ENCODE results near the gene SLC7A9. TPM values are rescaled to one million over a fixed set of nuclear protein-coding genes. Genes with fewer than 3 reads are reported as not detected.

Gene SLC7A9
- total and polyA plus RNA-seq, 10 of the 15 experiments (the other 5 are each of a cell fraction or from before 2014, with no cell fraction given) = 0.13 to 0.17 TPM; not detected in 8

DNA sequence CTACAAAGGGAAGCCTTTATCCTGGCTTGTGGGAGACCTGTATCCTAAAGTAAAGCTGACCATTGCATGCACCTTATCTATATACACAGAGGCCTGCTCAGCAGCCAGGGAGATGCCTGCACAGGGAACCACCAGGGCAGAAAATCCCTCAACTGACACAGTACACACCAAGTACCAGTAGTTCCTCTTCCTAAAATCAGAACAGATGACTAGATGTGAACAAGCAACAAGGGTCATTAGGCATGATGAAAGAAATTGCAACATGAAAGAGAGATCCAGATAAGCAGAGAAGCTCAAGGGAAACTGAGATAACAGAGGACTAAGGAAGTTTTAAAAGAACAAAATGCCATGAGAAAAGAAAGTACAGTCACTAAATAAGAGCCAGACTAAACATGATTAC, 39.7 kb upstream of the SLC7A9 start:
- Histone ChIP-seq H3K27ac (ENCODE audit: control insufficient read depth, insufficient read depth) (no peak overlapping the region), H3K36me3 (ENCODE audit: control insufficient read depth in 2 of 2, insufficient read depth in 2 of 2, low read length in 1 of 2) (no peaks in the 10 kb centered on the region), H3K4me1 (ENCODE audit: control insufficient read depth, insufficient read depth, low read length) (no peaks in the 10 kb centered on the region), H2AFZ (ENCODE audit: control insufficient read depth, low read depth, low read length) (no peak overlapping the region), H3K4me3 (no peak overlapping the region), H3K9ac (ENCODE audit: control insufficient read depth, insufficient read depth, low read length) (no peak overlapping the region), H3K79me2 (ENCODE audit: control insufficient read depth, insufficient read depth, low read length) (no peaks in the 10 kb centered on the region), H4K20me1 (ENCODE audit: control insufficient read depth, insufficient read depth) (no peaks in the 10 kb centered on the region), H3K27me3 (replicated peaks in 1 of 2; ENCODE audit: control insufficient read depth in 2 of 2, insufficient read depth in 2 of 2, low read length in 1 of 2) (no peaks in the 10 kb centered on the region), H3K9me3 (replicated peaks; ENCODE audit: control insufficient read depth, insufficient read depth, low read length) (no peaks in the 10 kb centered on the region), H3K4me2 (ENCODE audit: control insufficient read depth, insufficient read depth) (no peak overlapping the region)
- CTCF ChIA-PET = no interaction called here
- FAIRE-seq (no peak), DNase-seq (ENCODE audit: low read depth, low spot score) (no peak), ATAC-seq (no peak)
- intact Hi-C loops (cut with micrococcal nuclease; ENCODE audit: unreplicated experiment) (no loop called here), in situ Hi-C loops (cut with MboI) (no loop called here)
- POLR2A ChIA-PET = no interaction called here
- no TSS peak for BruUV-seq (replicated peaks)
- SMC1A ChIA-PET (ENCODE audit: uncharacterized antibody, unreplicated experiment) = no interaction called here
- RAD21 ChIA-PET (ENCODE audit: unreplicated experiment) = no interaction called here
- TF ChIP-seq STAT1 (conservative IDR thresholded peaks at IDR 0.05) (no peak), POLR2AphosphoS2 (IDR thresholded peaks at IDR 0.05; ENCODE audit: low read depth, low read length) (no peak), ZZZ3 (IDR thresholded peaks at IDR 0.05; ENCODE audit: control insufficient read depth, insufficient read length, low read depth) (no peak), NRF1 (conservative IDR thresholded peaks at IDR 0.05; ENCODE audit: low read depth, low read length) (no peak), NFYB (IDR thresholded peaks at IDR 0.05; ENCODE audit: insufficient read depth, low read depth, low read length) (no peak), FOS (IDR thresholded peaks at IDR 0.05; ENCODE audit: borderline replicate concordance, extremely low read depth, insufficient read length) (no peak), YBX1 (IDR thresholded peaks at IDR 0.05) (no peak), NR2F1 (conservative IDR thresholded peaks at IDR 0.05) (no peak), EZH2 (IDR thresholded peaks at IDR 0.05; ENCODE audit: borderline replicate concordance, control insufficient read depth, low read depth, low read length) (no peak)
- TF ChIP-seq, protein P1, sequence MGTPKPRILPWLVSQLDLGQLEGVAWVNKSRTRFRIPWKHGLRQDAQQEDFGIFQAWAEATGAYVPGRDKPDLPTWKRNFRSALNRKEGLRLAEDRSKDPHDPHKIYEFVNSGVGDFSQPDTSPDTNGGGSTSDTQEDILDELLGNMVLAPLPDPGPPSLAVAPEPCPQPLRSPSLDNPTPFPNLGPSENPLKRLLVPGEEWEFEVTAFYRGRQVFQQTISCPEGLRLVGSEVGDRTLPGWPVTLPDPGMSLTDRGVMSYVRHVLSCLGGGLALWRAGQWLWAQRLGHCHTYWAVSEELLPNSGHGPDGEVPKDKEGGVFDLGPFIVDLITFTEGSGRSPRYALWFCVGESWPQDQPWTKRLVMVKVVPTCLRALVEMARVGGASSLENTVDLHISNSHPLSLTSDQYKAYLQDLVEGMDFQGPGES (IDR thresholded peaks at IDR 0.05) = no peak
- TF ChIP-seq, protein P2, sequence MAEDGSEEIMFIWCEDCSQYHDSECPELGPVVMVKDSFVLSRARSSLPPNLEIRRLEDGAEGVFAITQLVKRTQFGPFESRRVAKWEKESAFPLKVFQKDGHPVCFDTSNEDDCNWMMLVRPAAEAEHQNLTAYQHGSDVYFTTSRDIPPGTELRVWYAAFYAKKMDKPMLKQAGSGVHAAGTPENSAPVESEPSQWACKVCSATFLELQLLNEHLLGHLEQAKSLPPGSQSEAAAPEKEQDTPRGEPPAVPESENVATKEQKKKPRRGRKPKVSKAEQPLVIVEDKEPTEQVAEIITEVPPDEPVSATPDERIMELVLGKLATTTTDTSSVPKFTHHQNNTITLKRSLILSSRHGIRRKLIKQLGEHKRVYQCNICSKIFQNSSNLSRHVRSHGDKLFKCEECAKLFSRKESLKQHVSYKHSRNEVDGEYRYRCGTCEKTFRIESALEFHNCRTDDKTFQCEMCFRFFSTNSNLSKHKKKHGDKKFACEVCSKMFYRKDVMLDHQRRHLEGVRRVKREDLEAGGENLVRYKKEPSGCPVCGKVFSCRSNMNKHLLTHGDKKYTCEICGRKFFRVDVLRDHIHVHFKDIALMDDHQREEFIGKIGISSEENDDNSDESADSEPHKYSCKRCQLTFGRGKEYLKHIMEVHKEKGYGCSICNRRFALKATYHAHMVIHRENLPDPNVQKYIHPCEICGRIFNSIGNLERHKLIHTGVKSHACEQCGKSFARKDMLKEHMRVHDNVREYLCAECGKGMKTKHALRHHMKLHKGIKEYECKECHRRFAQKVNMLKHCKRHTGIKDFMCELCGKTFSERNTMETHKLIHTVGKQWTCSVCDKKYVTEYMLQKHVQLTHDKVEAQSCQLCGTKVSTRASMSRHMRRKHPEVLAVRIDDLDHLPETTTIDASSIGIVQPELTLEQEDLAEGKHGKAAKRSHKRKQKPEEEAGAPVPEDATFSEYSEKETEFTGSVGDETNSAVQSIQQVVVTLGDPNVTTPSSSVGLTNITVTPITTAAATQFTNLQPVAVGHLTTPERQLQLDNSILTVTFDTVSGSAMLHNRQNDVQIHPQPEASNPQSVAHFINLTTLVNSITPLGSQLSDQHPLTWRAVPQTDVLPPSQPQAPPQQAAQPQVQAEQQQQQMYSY (CRISPR knock-in tag; IDR thresholded peaks at IDR 0.05) = no peak
- TF ChIP-seq, protein P3, sequence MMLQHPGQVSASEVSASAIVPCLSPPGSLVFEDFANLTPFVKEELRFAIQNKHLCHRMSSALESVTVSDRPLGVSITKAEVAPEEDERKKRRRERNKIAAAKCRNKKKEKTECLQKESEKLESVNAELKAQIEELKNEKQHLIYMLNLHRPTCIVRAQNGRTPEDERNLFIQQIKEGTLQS (IDR thresholded peaks at IDR 0.05; ENCODE audit: borderline replicate concordance, extremely low read depth, low read depth, low read length) = no peak
- TF ChIP-seq, protein P4, sequence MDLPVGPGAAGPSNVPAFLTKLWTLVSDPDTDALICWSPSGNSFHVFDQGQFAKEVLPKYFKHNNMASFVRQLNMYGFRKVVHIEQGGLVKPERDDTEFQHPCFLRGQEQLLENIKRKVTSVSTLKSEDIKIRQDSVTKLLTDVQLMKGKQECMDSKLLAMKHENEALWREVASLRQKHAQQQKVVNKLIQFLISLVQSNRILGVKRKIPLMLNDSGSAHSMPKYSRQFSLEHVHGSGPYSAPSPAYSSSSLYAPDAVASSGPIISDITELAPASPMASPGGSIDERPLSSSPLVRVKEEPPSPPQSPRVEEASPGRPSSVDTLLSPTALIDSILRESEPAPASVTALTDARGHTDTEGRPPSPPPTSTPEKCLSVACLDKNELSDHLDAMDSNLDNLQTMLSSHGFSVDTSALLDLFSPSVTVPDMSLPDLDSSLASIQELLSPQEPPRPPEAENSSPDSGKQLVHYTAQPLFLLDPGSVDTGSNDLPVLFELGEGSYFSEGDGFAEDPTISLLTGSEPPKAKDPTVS (IDR thresholded peaks at IDR 0.05; ENCODE audit: low read depth, low read length) = no peak
